A549 (cell line): Measurements from ENCODE around the gene ANKFY1. TPM values are rescaled to one million over a fixed set of nuclear protein-coding genes. Genes with fewer than 3 reads are reported as not detected.

Source experiments
- ATAC-seq, 2 experiments: fragments of 200-7000 bp in 1 of 2; fragments of >200 bp in 1 of 2; cut with Nextera tagmentation in 1 of 2; cut with Tn5 transposase in 1 of 2; 3 replicates each; pipeline versions ENCODE4 v1.8.0 to v1.9.1; 2018 to 2020; ENCODE audit warnings: mild to moderate bottlenecking in 1 of 2, moderate library complexity in 1 of 2
- CTCF ChIA-PET: fragments of 300-600 bp; sonication (Branson Sonifier 250); formaldehyde crosslinking; extraction: SDS; loops from one replicate; lab custom pipeline; 2021; ENCODE audit warnings: antibody characterized with exemption, inconsistent platforms; lab: Yijun Ruan, JAX
- POLR2A ChIA-PET: fragments of 350-600 bp; formaldehyde crosslinking; extraction: SDS; loops from one replicate; lab custom pipeline; 2021; ENCODE audit warnings: antibody characterized with exemption, inconsistent platforms; lab: Yijun Ruan, JAX
- DNase-seq, 2 experiments: peaks; one replicate each; pipeline versions ENCODE4 v3.0.0 to v3.0.0-alpha.2; 2011 to 2016; ENCODE audit warnings: low read depth in 1 of 2, low spot score in 1 of 2
- FAIRE-seq: peaks from 2 replicates; lab custom pipeline; 2011; peaks lifted over from hg19 to GRCh38; lab: Jason Lieb, UNC
- H3K27ac ChIP-seq, 2 experiments: fragments of >200 bp; sonication (Bioruptor Twin); formaldehyde crosslinking; 3 replicates each; pipeline ENCODE4 v1.5.1; 2016 to 2017
- H3K4me1 ChIP-seq: fragments of >200 bp; sonication (Bioruptor Twin); formaldehyde crosslinking; 3 replicates; pipeline ENCODE4 v1.6.1; 2016
- H3K4me2 ChIP-seq: fragments of >200 bp; sonication (Bioruptor Twin); formaldehyde crosslinking; 3 replicates; pipeline ENCODE4 v1.6.1; 2016
- H3K4me3 ChIP-seq: fragments of >200 bp; sonication (Bioruptor Twin); formaldehyde crosslinking; 3 replicates; pipeline ENCODE4 v1.5.1; 2016
- H3K9me3 ChIP-seq: fragments of >200 bp; sonication (Bioruptor Twin); formaldehyde crosslinking; 3 replicates; pipeline ENCODE4 v1.6.1; 2016
- CBX8 ChIP-seq: fragments of 200-600 bp; sonication (generic); IDR thresholded peaks from 2 replicates; pipeline ENCODE4 v1.6.1; 2016
- CEBPB ChIP-seq, 2 experiments: fragments of >200 bp in 1 of 2; sonication (Bioruptor Twin) in 1 of 2; formaldehyde crosslinking in 1 of 2; IDR thresholded peaks; 2 replicates each; pipeline ENCODE4 v1.6.1; 2012 to 2016
- ELK1 ChIP-seq: fragments of 150-350 bp; IDR thresholded peaks from 2 replicates; pipeline ENCODE4 v1.6.1; 2014; ENCODE audit warnings: low read depth, mild to moderate bottlenecking, low read length
- FOSL2 ChIP-seq, 2 experiments: fragments of 450-650 bp in 1 of 2; fragments of >200 bp in 1 of 2; sonication (Bioruptor Twin) in 1 of 2; formaldehyde crosslinking; IDR thresholded peaks; 2 replicates each; pipeline versions ENCODE4 v1.5.0 to v1.6.1; 2016 to 2020; ENCODE audit warnings: mild to moderate bottlenecking in 1 of 2, moderate library complexity in 1 of 2
- JUNB ChIP-seq: fragments of >200 bp; sonication (Bioruptor Twin); formaldehyde crosslinking; IDR thresholded peaks from 2 replicates; pipeline ENCODE4 v1.6.1; 2016
- MYC ChIP-seq: IDR thresholded peaks from 2 replicates; pipeline ENCODE4 v1.6.1; 2012; ENCODE audit warnings: mild to moderate bottlenecking, inconsistent platforms, low read length, improper control_type of control experiment, borderline replicate concordance
- PBX3 ChIP-seq: IDR thresholded peaks from 2 replicates; pipeline ENCODE4 v1.6.1; 2012
- POLR2A ChIP-seq: IDR thresholded peaks from 2 replicates; pipeline ENCODE4 v1.6.1; 2012; ENCODE audit warnings: mild to moderate bottlenecking, low read length
- RAD21 ChIP-seq, 2 experiments: fragments of >200 bp in 1 of 2; sonication (Bioruptor Twin) in 1 of 2; formaldehyde crosslinking in 1 of 2; IDR thresholded peaks in 1 of 2; conservative IDR thresholded peaks in 1 of 2; 2 replicates in 1 of 2; 3 replicates in 1 of 2; pipeline ENCODE4 v1.6.1; 2012 to 2018; ENCODE audit warnings: inconsistent platforms in 1 of 2
- RCOR1 ChIP-seq: fragments of 150-350 bp; IDR thresholded peaks from 2 replicates; pipeline ENCODE4 v1.6.1; 2014; ENCODE audit warnings: antibody characterized with exemption, low read length, low read depth
- RFX5 ChIP-seq: fragments of 450-650 bp; IDR thresholded peaks from 2 replicates; pipeline ENCODE4 v1.7.1; 2014; ENCODE audit warnings: antibody characterized with exemption, mild to moderate bottlenecking, moderate library complexity
- TFCP2L1 ChIP-seq: fragments of 250-450 bp; sonication (Bioruptor Pico); IDR thresholded peaks from 2 replicates; pipeline ENCODE4 v1.5.0; 2021; ENCODE audit warnings: mild to moderate bottlenecking
- WGBS: methylation state at CpG from one replicate; pipeline ENCODE4 v1.1.6; 2017; ENCODE audit errors: missing lambda C conversion rate; 5-methylcytosine and 5-hydroxymethylcytosine counted together
- polyA plus RNA-seq, 4 experiments: library from polyadenylated mRNA; depleted of rRNA in 3 of 4; stranded (reverse); fragments of >200 nt; fragmentation: RNase III in 1 of 4; extraction: RNeasy Plus Mini Kit Qiagen cat#74134 plus additional on column Dnase treatment in 1 of 4; gene quantifications; 2 replicates in 3 of 4; 3 replicates in 1 of 4; pipeline ENCODE4 v1.2.3, GENCODE V29; 2011 to 2017
- TF ChIP-seq, protein P1 (sequence below): IDR thresholded peaks from 2 replicates; pipeline ENCODE4 v1.6.1; 2012; ENCODE audit warnings: low read depth, borderline replicate concordance

Gene ANKFY1
- polyA plus RNA-seq, 2 of the 4 experiments (the other 2 are of a cell fraction): 28.5 to 51.7 TPM

DNA sequence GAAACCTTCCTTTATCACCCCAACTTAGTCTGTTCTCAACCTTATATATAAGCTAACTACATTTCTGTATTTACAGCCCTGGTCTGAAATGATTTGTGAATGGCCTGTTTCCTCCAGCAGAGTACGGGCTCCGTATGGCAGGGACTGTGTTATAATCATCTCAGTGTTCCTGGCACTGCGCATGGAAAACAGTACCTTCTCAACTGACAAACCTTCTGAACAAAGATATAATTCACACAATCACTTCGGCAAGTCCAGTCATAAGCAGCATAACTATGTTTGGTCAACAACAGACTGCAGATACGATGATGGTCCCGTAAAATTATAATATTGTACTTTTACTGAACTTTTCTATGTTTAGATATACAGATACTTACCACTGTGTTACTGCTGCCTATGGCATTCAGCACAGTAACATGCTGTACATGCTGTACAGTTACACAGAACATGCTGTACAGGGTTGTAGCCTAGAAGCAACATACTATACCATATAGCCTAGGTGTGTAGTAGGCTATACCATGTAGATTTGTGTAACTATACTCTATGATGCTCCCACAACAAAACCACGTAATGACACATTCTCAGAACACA is 30.0 kb downstream of the ANKFY1 start:
- Histone ChIP-seq H3K4me2 (no peak overlapping the region), H3K9me3 (no peaks in the 10 kb centered on the region), H3K27ac (no peak overlapping the region), H3K4me3 (no peak overlapping the region), H3K4me1 (peaks cover 22% of the 10 kb centered on the region)
- no peak for DNase-seq
- ChIA-PET CTCF (interaction anchor here (1.2 to 2.9 kb wide), 4 partner anchors 16 to 159 kb away, joined by 3 to 20 read pairs (median 8); partner anchors contain the start of gene ANKFY1), POLR2A (no interaction called here)
- TF ChIP-seq MYC (no peak), PBX3 (no peak)
- WGBS: 95% methylated on average over 7 of the region's 7 CpGs
- no peak for ATAC-seq
- peak; percentile 51 for FAIRE-seq

DNA sequence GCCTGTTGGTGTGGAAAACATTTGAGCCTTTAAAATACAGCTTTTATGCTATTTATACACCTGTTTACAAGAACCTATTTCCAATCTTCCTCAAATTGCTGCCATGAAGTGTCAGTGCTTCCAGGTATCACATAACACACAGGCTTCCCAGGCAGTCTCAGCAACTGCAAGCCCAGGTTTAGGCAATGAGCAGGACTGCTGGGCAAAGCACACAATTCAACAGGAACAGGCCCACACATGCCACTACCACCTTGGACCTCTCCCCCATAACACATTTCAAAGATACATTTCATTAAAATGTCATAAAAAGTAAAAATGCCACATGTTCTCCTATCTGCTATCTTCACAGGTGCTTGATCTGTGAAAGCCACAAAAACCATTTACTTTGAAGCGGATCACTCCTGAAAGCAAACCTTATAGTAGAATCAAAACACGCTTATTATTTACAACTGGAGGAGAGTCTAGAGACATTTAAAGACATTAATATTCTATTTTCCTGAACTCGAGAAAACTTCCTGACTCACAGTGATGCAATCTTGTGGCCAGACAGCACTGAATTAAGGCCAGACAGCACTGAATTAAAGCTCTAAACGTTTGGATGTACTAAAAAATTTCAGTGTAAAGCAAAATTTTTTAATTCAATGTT is 31.5 kb downstream of the ANKFY1 start:
- WGBS: 62% methylated on average over 4 of the region's 4 CpGs
- H3K9me3 ChIP-seq: no peaks in the 10 kb centered on the region
- peaks cover 22% of the 10 kb centered on the region for H3K4me1 ChIP-seq
- no peak for FAIRE-seq
- CTCF ChIA-PET: interaction anchor here (0.6 to 2.9 kb wide), 6 partner anchors 12 to 122 kb away, joined by 3 to 20 read pairs (median 4); no protein-coding TSS in a partner anchor
- H3K4me3 ChIP-seq: no peak overlapping the region
- TF ChIP-seq RAD21 (conservative IDR thresholded peaks at IDR 0.05 in 1 of 2, IDR thresholded peaks at IDR 0.05 in 1 of 2): no peak
- peak in 1 of 2 experiments; percentile 35; a peak in 1 of 4 replicates for TF ChIP-seq CEBPB (IDR thresholded peaks at IDR 0.05)
- TF ChIP-seq, all 56 proteins: peak for 1
- DNase-seq: no peak
- no peak for ATAC-seq
- Histone ChIP-seq H3K4me2 (no peak overlapping the region), H3K27ac (peak overlapping the region; percentile 5 to 24; a peak in 4 of 6 replicates)
- POLR2A ChIA-PET: no interaction called here

- H3K27ac ChIP-seq: peak overlapping the region; percentile 4 to 50; a peak in 4 of 6 replicates
- WGBS: 55% methylated on average over 8 of the region's 8 CpGs
- peak; percentile 96 for FAIRE-seq
- H3K4me2 ChIP-seq: peak overlapping the region; percentile 59
- peak; percentile 96 to 97 for ATAC-seq
- peak; percentile 56 to 74 for DNase-seq
- POLR2A ChIA-PET: interaction anchor here (1.4 kb wide), 1 partner anchor 86 kb away, joined by 3 read pairs; no protein-coding TSS in a partner anchor
- H3K4me3 ChIP-seq: no peak overlapping the region
- H3K4me1 ChIP-seq: peaks cover 22% of the 10 kb centered on the region
- H3K9me3 ChIP-seq: no peaks in the 10 kb centered on the region
- TF ChIP-seq MYC: no peak
- TF ChIP-seq FOSL2 (IDR thresholded peaks at IDR 0.05): peak; percentile 74
- peak; percentile 88 for TF ChIP-seq FOSL2 (CRISPR knock-in tag; IDR thresholded peaks at IDR 0.05)
- no peak for TF ChIP-seq TFCP2L1
- no peak for TF ChIP-seq CBX8
- TF ChIP-seq JUNB: peak; percentile 40
- CTCF ChIA-PET: interaction anchor here (0.6 to 4.8 kb wide), 16 partner anchors 8 to 197 kb away, joined by 3 to 34 read pairs (median 4); no protein-coding TSS in a partner anchor
Observed at GRCh38 chr17:4229627-4230541, 33.9 kb downstream of the ANKFY1 start.

- TF ChIP-seq JUNB: no peak
- TF ChIP-seq, protein P1, sequence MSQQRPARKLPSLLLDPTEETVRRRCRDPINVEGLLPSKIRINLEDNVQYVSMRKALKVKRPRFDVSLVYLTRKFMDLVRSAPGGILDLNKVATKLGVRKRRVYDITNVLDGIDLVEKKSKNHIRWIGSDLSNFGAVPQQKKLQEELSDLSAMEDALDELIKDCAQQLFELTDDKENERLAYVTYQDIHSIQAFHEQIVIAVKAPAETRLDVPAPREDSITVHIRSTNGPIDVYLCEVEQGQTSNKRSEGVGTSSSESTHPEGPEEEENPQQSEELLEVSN: no peak
- TF ChIP-seq RFX5: no peak
- TF ChIP-seq MYC: no peak
- no peak for TF ChIP-seq POLR2A
- no peak for TF ChIP-seq RCOR1
- TF ChIP-seq ELK1: no peak
- H3K27ac ChIP-seq: no peak overlapping the region
- no peaks in the 10 kb centered on the region for H3K4me1 ChIP-seq
- DNase-seq (no peak), ATAC-seq (no peak), FAIRE-seq (no peak)
- ChIA-PET POLR2A (no interaction called here), CTCF (interaction anchor here (0.9 to 1.6 kb wide), 5 partner anchors 8 to 199 kb away, joined by 3 to 4 read pairs (median 4); no protein-coding TSS in a partner anchor)
- 95% methylated on average over 45 of the region's 47 CpGs for WGBS
- H3K4me2 ChIP-seq: no peak overlapping the region
- H3K4me3 ChIP-seq: no peak overlapping the region
- H3K9me3 ChIP-seq: no peaks in the 10 kb centered on the region
Observed at GRCh38 chr17:4221899-4222659, 41.7 kb downstream of the ANKFY1 start.
